Mesenchymal stem cell (in vitro differentiated cells and primary cell): ENCODE measurements around the gene TRAPPC2L.

Source experiments
- DNase-seq: peaks from one replicate; pipeline ENCODE4 v3.0.0-alpha.2; 2013
- H2AFZ ChIP-seq: one replicate; pipeline ENCODE4 v1.6.1; 2013; ENCODE audit warnings: low read depth, mild to moderate bottlenecking, control low read depth, inconsistent platforms, low read length, moderate library complexity
- H2AK5ac ChIP-seq: 2 replicates; pipeline ENCODE4 v1.6.1; 2013; ENCODE audit warnings: low read length, moderate library complexity, mild to moderate bottlenecking, inconsistent platforms; ENCODE audit not compliant: severe bottlenecking
- H2BK120ac ChIP-seq: one replicate; pipeline ENCODE4 v1.6.1; 2013; ENCODE audit warnings: low read depth, mild to moderate bottlenecking, inconsistent platforms, low read length, moderate library complexity
- H2BK12ac ChIP-seq, 2 experiments: one replicate each; pipeline ENCODE4 v1.6.1; 2013; ENCODE audit warnings: inconsistent platforms in 2 of 2, low read length in 2 of 2, mild to moderate bottlenecking in 2 of 2, moderate library complexity in 2 of 2, control low read depth in 1 of 2
- H2BK15ac ChIP-seq: one replicate; pipeline ENCODE4 v1.6.1; 2013; ENCODE audit warnings: mild to moderate bottlenecking, low read depth, inconsistent platforms; ENCODE audit not compliant: poor library complexity, severe bottlenecking
- H2BK5ac ChIP-seq: 2 replicates; pipeline ENCODE4 v1.6.1; 2013; ENCODE audit warnings: low read depth, mild to moderate bottlenecking, low read length, control low read depth, inconsistent platforms; ENCODE audit not compliant: poor library complexity, severe bottlenecking
- H3K14ac ChIP-seq, 2 experiments: one replicate each; pipeline ENCODE4 v1.6.1; 2013; ENCODE audit warnings: inconsistent platforms in 2 of 2, low read length in 2 of 2, control low read depth in 1 of 2, mild to moderate bottlenecking in 1 of 2, moderate library complexity in 1 of 2
- H3K18ac ChIP-seq, 2 experiments: one replicate each; pipeline ENCODE4 v1.6.1; 2013; ENCODE audit warnings: inconsistent platforms in 2 of 2, low read length in 2 of 2, control low read depth in 1 of 2, low read depth in 1 of 2, mild to moderate bottlenecking in 1 of 2
- H3K23ac ChIP-seq, 2 experiments: one replicate each; pipeline ENCODE4 v1.6.1; 2013; ENCODE audit warnings: inconsistent platforms in 2 of 2, low read length in 2 of 2, mild to moderate bottlenecking in 2 of 2, moderate library complexity in 2 of 2, control low read depth in 1 of 2
- H3K27ac ChIP-seq: 2 replicates; pipeline ENCODE4 v1.5.1; 2013; ENCODE audit warnings: mild to moderate bottlenecking, moderate library complexity, low read length, control low read depth, inconsistent platforms; ENCODE audit not compliant: poor library complexity, severe bottlenecking
- H3K27me3 ChIP-seq, 2 experiments: 2 replicates each; pipeline versions ENCODE4 v1.6.1 to v1.7.0; 2013; ENCODE audit warnings: low read length in 2 of 2, mild to moderate bottlenecking in 2 of 2, moderate library complexity in 2 of 2, control low read depth in 1 of 2, inconsistent platforms in 1 of 2; ENCODE audit not compliant: control insufficient read depth in 1 of 2, insufficient read depth in 1 of 2
- H3K36me3 ChIP-seq, 2 experiments: 2 replicates each; pipeline versions ENCODE4 v1.6.1 to v1.7.0; 2013; ENCODE audit warnings: low read length in 2 of 2, control low read depth in 1 of 2, inconsistent platforms in 1 of 2, low read depth in 1 of 2, mild to moderate bottlenecking in 1 of 2; ENCODE audit not compliant: insufficient read depth in 2 of 2, control insufficient read depth in 1 of 2
- H3K4ac ChIP-seq, 2 experiments: one replicate each; pipeline ENCODE4 v1.6.1; 2013; ENCODE audit warnings: inconsistent platforms in 2 of 2, low read length in 2 of 2, mild to moderate bottlenecking in 2 of 2, moderate library complexity in 2 of 2, control low read depth in 1 of 2, low read depth in 1 of 2
- H3K4me1 ChIP-seq: 2 replicates; pipeline ENCODE4 v1.6.1; 2013; ENCODE audit warnings: low read depth, low read length, control low read depth; ENCODE audit not compliant: control insufficient read depth, insufficient read depth
- H3K4me2 ChIP-seq: 2 replicates; pipeline ENCODE4 v1.6.1; 2013; ENCODE audit warnings: low read length, mild to moderate bottlenecking, inconsistent platforms; ENCODE audit not compliant: poor library complexity, severe bottlenecking
- H3K4me3 ChIP-seq, 2 experiments: 2 replicates each; pipeline versions ENCODE4 v1.5.1 to v1.7.0; 2013; ENCODE audit warnings: low read length in 2 of 2, mild to moderate bottlenecking in 2 of 2, control low read depth in 1 of 2, low read depth in 1 of 2; ENCODE audit not compliant: insufficient read depth in 1 of 2
- H3K79me1 ChIP-seq: replicated peaks from 2 replicates; pipeline ENCODE4 v1.6.1; 2013; ENCODE audit warnings: mild to moderate bottlenecking, control low read depth, low read length, inconsistent platforms; ENCODE audit not compliant: poor library complexity, severe bottlenecking
- H3K9ac ChIP-seq: 2 replicates; pipeline ENCODE4 v1.7.0; 2013; ENCODE audit warnings: mild to moderate bottlenecking, low read length, moderate library complexity
- H3K9me3 ChIP-seq: 2 replicates; pipeline ENCODE4 v1.7.0; 2013; ENCODE audit warnings: mild to moderate bottlenecking, low read length; ENCODE audit not compliant: control insufficient read depth
- H4K8ac ChIP-seq: one replicate; pipeline ENCODE4 v1.6.1; 2013; ENCODE audit warnings: inconsistent platforms, mild to moderate bottlenecking, low read length, moderate library complexity
- H4K91ac ChIP-seq: one replicate; pipeline ENCODE4 v1.6.1; 2013; ENCODE audit warnings: mild to moderate bottlenecking, low read length, inconsistent platforms
- WGBS: methylation state at CpG from one replicate; pipeline ENCODE4 v1.1.7; 2013; ENCODE audit warnings: mixed read lengths; 5-methylcytosine and 5-hydroxymethylcytosine counted together

Gene TRAPPC2L

DNA sequence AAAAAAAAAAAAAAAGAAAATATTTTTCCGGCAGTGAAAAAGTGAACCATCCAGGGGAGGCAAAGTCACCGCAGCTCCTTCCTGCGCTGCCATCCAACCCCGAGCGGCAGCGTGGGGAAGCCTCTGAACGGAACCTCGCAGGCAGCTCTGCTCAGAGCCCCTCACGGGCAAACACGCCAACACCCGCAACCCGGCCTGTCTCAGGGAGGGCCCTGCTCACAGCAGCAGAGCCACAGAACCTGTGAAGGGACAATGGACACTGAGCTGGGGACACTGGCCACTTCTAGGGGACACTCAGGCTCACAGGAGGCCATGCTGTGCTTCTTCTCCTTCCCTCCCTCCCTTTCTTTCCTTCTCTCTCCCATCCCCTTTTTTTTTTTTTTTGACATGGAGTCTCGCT, 23.8 kb upstream of the TRAPPC2L start:
- no peak overlapping the region for H2BK5ac ChIP-seq
- WGBS = 98% methylated on average over 13 of the region's 13 CpGs

DNA sequence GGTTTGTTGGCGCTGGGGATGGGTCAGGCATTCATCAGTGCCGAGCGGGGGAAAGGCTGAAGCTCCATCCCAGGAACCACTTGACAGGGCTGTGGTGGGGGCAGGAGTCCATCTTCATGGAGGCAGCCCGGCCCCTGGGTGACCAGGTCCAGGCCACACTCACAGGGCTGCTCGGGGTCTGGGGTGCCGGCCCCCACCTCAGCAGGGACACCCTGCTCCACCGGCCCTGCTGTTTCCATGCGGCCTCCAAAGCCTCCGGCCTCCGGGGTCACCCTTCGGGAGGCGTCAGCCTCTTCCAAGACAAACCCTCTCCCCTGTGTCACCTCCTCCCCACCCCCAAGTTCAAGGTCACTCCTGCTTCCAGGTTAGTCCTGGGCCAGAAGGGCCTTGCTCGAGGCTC, 22.3 kb upstream of the TRAPPC2L start:
- Histone ChIP-seq H3K36me3 (peaks cover 35 to 65% of the 10 kb centered on the region in 2 experiments), H3K18ac (no peak overlapping the region), H2AFZ (no peak overlapping the region), H3K23ac (no peak overlapping the region), H3K14ac (no peak overlapping the region), H3K4me3 (no peak overlapping the region), H3K4ac (no peak overlapping the region), H4K91ac (no peak overlapping the region), H3K9me3 (no peaks in the 10 kb centered on the region), H3K79me1 (no peaks in the 10 kb centered on the region), H2BK15ac (no peak overlapping the region), H3K9ac (no peak overlapping the region), H3K27me3 (no peaks in the 10 kb centered on the region), H2AK5ac (no peak overlapping the region), H4K8ac (no peak overlapping the region), H2BK12ac (no peak overlapping the region), H3K4me1 (peaks cover 12% of the 10 kb centered on the region), H2BK120ac (no peak overlapping the region), H3K27ac (no peak overlapping the region), H3K4me2 (no peak overlapping the region), H2BK5ac (no peak overlapping the region)
- DNase-seq = no peak
- 95% methylated on average over 12 of the region's 13 CpGs for WGBS

More for the DNA sequence above, 23.8 kb upstream of the TRAPPC2L start:
- Histone ChIP-seq H2BK15ac (no peak overlapping the region), H3K4ac (no peak overlapping the region), H3K79me1 (no peaks in the 10 kb centered on the region), H3K9me3 (no peaks in the 10 kb centered on the region), H3K36me3 (peaks cover 26 to 64% of the 10 kb centered on the region in 2 experiments), H3K4me2 (no peak overlapping the region), H3K4me3 (no peak overlapping the region), H3K14ac (no peak overlapping the region), H2BK12ac (no peak overlapping the region), H3K9ac (no peak overlapping the region), H4K91ac (no peak overlapping the region), H3K18ac (no peak overlapping the region), H3K23ac (no peak overlapping the region), H2AFZ (no peak overlapping the region), H2AK5ac (no peak overlapping the region), H3K27ac (no peak overlapping the region), H3K4me1 (peaks cover 12% of the 10 kb centered on the region), H4K8ac (no peak overlapping the region), H3K27me3 (no peaks in the 10 kb centered on the region), H2BK120ac (no peak overlapping the region)
- DNase-seq = no peak

DNA sequence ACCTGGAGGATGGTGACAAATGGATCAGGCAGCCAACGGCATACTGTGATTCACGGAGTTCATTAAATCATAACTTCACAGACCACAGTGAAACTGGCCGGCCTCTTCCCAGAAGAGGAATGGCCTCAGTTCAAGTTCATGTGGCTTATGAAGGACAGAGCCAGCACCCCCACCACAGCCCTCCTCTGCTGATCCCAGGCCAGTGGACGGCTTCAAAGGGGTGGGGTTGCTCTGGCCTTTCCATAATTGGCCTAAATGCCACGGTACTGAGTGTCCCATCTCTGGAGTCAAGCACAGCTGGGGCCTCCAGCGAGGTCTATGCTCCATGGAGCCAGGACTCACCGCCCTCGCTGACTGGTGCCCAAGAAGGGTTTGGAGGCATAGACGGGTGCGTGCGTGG, 21.5 kb upstream of the TRAPPC2L start:
- Histone ChIP-seq H3K27me3 (no peaks in the 10 kb centered on the region), H3K4me3 (no peak overlapping the region), H2BK5ac (no peak overlapping the region), H3K4ac (no peak overlapping the region), H3K14ac (no peak overlapping the region), H4K8ac (no peak overlapping the region), H3K9ac (no peak overlapping the region), H3K23ac (no peak overlapping the region), H3K4me1 (peaks cover 12% of the 10 kb centered on the region), H2BK120ac (no peak overlapping the region), H2AFZ (no peak overlapping the region), H2BK12ac (no peak overlapping the region), H2AK5ac (no peak overlapping the region), H3K36me3 (peaks cover 42 to 67% of the 10 kb centered on the region in 2 experiments), H3K4me2 (no peak overlapping the region), H4K91ac (no peak overlapping the region), H3K9me3 (no peaks in the 10 kb centered on the region), H3K27ac (no peak overlapping the region), H3K79me1 (no peaks in the 10 kb centered on the region), H2BK15ac (no peak overlapping the region), H3K18ac (no peak overlapping the region)
- 89% methylated on average over 11 of the region's 11 CpGs for WGBS
- no peak for DNase-seq

DNA sequence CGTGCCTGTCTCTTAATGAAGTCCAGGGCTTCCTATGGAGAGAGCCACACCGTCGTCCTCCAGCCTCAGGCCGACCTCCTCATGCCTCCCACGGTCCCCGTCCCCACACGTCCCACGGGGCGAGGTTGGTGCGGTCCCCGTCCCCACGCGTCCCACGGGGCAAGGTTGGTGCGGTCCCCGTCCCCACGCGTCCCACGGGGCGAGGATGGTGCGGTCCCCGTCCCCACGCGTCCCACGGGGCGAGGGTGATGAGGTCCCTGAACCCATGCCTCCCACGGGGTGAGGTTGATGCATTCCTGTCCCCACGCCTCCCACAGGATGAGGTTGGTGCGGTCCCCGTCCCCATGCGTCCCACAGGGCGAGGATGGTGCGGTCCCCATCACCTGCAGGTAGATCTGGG, 21.1 kb upstream of the TRAPPC2L start:
- Histone ChIP-seq H2BK12ac (no peak overlapping the region), H4K8ac (no peak overlapping the region), H3K27ac (no peak overlapping the region), H3K18ac (no peak overlapping the region), H3K23ac (no peak overlapping the region), H2BK5ac (no peak overlapping the region), H2BK15ac (no peak overlapping the region), H3K27me3 (no peaks in the 10 kb centered on the region), H3K4me3 (no peak overlapping the region), H3K4me2 (no peak overlapping the region), H3K4ac (no peak overlapping the region), H3K36me3 (peaks cover 46 to 67% of the 10 kb centered on the region in 2 experiments), H2AK5ac (no peak overlapping the region), H3K9ac (no peak overlapping the region), H2AFZ (no peak overlapping the region), H3K9me3 (no peaks in the 10 kb centered on the region), H4K91ac (no peak overlapping the region), H2BK120ac (no peak overlapping the region), H3K79me1 (no peaks in the 10 kb centered on the region), H3K14ac (no peak overlapping the region), H3K4me1 (peaks cover 12% of the 10 kb centered on the region)
- DNase-seq = no peak
- 95% methylated on average over 32 of the region's 33 CpGs for WGBS
